T-helper 17 cell (primary cell): ENCODE measurements around the gene BCAP31. TPM values are rescaled to one million over a fixed set of nuclear protein-coding genes. Genes with fewer than 3 reads are reported as not detected.
"Not testable (repeated sequence)": the region's sequence is repeated elsewhere in the genome, so short reads cannot be mapped to it uniquely, and the experiment has no call there.

Source experiments
- ATAC-seq: fragments of 150-1000 bp; cut with Tn5 transposase; 2 replicates; pipeline ENCODE4 v1.10.0; 2021; ENCODE audit warnings: mild to moderate bottlenecking, moderate library complexity
- DNase-seq, 3 donors: peaks; one replicate each; pipeline versions ENCODE4 v3.0.0 to v3.0.0-alpha.2; 2020 to 2021
- H3K9me3 ChIP-seq: one replicate; pipeline ENCODE4 v1.7.0; 2013; ENCODE audit warnings: low read length, mild to moderate bottlenecking; ENCODE audit not compliant: control insufficient read depth, poor library complexity, severe bottlenecking
- H3K27ac Mint-ChIP-seq: one replicate; pipeline ENCODE4 v1.8.0; 2022; ENCODE audit warnings: mild to moderate bottlenecking, moderate library complexity, mixed read lengths
- H3K27me3 Mint-ChIP-seq: one replicate; pipeline ENCODE4 v1.8.0; 2022; ENCODE audit warnings: mixed read lengths
- H3K36me3 Mint-ChIP-seq: one replicate; pipeline ENCODE4 v1.8.0; 2022; ENCODE audit warnings: low read depth, mixed read lengths
- H3K4me1 Mint-ChIP-seq: one replicate; pipeline ENCODE4 v1.8.0; 2022; ENCODE audit warnings: mild to moderate bottlenecking, mixed read lengths
- H3K4me3 Mint-ChIP-seq: one replicate; pipeline ENCODE4 v1.8.0; 2022; ENCODE audit warnings: mild to moderate bottlenecking, moderate library complexity, mixed read lengths
- total RNA-seq, 4 donors: library from RNA in 2 of 4; stranded (reverse) in 2 of 4; gene quantifications; one replicate each; pipeline ENCODE4 v1.2.3 and lab custom pipeline; 2022 to 2026

Gene BCAP31
- total RNA-seq, 2 donors from 2014 or later = 101 TPM

DNA sequence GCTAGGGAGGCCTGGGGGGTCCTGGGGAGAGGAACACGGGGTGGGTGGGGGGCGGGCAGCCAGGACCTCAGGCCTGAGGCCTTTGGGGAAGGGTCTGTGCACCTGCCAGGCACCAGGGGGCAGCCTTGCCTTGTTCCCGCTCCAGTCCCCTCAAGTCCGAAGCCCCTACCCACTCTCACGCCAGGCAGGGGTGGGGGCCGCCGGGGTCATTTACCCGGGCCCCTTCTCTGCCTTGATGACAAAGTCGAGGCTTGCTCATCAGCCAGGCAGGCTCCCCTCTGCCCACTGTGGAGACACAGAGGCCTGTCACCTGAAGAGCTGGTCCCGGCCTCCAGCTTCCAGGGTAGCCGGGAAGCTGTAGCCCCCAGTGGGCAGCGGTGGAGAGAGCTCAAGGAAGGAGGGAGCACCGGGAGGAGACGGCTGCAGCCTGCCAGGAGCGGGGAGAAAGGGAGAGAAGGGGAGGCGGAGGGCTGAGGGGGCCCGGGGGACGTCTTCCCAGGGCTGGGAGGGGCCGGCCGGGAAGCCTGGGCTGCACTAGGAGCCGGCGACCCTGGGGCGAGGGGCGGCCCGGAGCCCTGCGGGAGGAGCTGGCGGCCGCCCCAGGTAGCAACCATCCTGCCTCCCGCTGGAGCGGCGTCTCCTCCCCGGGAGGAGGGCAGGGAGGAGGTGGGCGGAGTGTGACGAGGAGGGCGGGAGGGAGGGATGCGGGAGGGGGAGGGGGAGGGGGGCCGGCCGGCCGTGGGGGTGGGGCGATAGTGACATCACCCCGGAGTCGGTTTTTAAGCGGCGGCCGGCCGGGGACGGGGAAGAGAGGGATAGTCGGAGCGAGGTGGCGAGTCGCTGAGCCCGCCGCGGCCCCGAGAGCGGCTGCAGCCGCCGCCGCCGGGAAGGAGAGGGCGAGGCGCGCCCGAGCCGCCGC is 36.8 kb downstream of the BCAP31 start, which contains the start of gene SLC6A8:
TSS of gene SLC6A8 (plus strand) at position 806 of the 919 bp plus-strand sequence. CDS start 649 bp downstream, outside the sequence.
- Mint-ChIP-seq H3K4me1 (peaks cover 2% of the 10 kb centered on the region), H3K27ac (no peak within 1 kb of the TSS), H3K36me3 (no peaks in the 10 kb centered on the region), H3K4me3 (peak within 1 kb of the TSS; percentile 81), H3K27me3 (no peaks in the 10 kb centered on the region)
- DNase-seq = peak in 2 of 3 donors; percentile 18 to 29
- no peaks in the 10 kb centered on the region for H3K9me3 ChIP-seq
- ATAC-seq = peak; percentile 44

DNA sequence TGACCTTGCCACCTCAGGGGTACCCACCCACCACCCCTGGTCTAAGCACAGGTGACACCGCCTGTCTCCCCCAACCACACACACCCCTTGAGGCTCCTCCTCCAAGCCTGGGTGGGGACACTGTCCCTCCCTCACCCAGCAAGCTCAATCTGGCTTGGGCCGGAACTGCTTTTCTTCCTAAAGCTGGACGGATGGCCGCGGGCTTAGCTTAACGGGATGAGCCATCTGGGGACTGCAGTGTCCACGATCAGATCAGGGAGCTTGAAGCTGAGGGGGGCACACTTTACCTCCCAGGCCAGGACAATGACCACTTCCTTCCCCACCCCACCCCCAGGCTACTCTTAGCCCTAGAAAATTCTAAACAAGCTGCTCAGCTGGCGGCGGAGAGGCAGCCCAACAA is 37.5 kb downstream of the BCAP31 start:
- no peaks in the 10 kb centered on the region for H3K27me3 Mint-ChIP-seq
- no peak for DNase-seq
- H3K4me3 Mint-ChIP-seq = peak overlapping the region; percentile 81
- no peaks in the 10 kb centered on the region for H3K9me3 ChIP-seq
- H3K36me3 Mint-ChIP-seq = no peaks in the 10 kb centered on the region
- no peak overlapping the region for H3K27ac Mint-ChIP-seq
- no peaks in the 10 kb centered on the region for H3K4me1 Mint-ChIP-seq
- ATAC-seq = no peak

DNA sequence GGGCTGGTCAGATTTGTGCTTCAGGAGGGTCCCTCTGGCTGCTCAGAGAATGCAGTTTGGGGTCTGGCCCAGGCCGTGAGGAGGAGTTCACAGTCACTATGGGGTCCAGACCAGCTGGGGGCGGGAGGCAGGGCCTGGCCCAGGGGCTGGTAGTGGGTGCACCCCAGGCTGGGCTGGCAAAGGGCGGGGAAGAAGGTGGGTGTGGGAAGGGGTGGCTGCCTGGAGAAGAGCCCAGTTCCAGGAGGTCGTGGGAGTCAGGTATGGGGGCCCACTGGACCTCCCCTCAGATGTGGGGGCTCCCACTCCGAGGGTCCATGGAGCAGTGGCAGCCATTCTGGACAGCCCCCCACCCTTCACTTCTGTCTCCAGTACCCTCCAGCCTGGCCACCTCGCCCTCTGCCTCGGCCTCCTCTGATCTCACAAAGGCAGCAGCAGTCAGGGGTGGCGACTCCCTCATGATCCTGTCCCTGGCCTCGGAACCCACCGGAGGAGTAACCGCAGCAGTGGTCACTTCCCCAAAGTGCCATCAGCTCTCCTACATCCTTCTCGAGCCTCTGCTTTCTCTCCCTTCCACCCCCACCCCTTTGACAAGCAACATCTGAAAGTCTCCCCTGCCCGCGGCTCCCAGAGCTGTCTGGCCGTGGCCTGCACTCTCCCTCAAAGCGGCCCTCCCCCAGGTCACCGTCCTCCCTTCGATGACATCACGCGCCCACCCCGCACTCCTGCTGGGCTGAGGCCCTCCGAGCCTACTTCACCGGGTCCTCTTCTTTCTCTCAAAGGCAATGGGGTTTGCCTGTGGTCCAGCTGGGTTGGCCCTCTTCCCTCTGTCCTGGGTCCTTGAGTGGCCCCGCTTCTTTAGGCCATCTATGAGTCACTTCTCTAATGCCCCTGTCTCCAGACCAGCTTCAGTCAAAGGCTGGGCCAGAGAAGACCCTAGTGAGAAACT is 38.2 kb downstream of the BCAP31 start:
- Mint-ChIP-seq H3K27ac (no peak overlapping the region), H3K4me1 (no peaks in the 10 kb centered on the region), H3K4me3 (no peak overlapping the region), H3K36me3 (no peaks in the 10 kb centered on the region), H3K27me3 (no peaks in the 10 kb centered on the region)
- ATAC-seq (no peak), DNase-seq (no peak)
- no peaks in the 10 kb centered on the region for H3K9me3 ChIP-seq

DNA sequence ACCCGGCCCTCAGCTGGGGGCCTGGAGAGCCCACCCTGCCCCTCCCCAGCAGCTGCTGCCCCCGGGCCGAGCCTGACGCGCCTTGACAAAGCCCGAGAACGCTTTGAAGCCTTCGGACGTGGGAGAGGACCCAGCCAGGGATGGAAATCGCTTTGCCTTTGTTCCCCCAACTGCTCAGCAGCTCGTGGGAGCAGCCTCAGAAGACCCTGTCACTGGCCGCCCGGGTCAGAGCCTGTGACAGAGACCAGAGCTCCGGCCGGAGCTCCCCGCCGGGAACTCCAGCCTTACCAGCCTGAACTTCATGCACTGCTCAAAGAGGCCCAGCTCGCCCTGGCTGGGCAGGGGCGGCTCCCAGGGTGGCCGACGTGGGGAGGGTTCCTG is 39.0 kb downstream of the BCAP31 start:
- H3K4me3 Mint-ChIP-seq = no peak overlapping the region
- H3K36me3 Mint-ChIP-seq = no peaks in the 10 kb centered on the region
- peaks cover 2% of the 10 kb centered on the region for H3K27me3 Mint-ChIP-seq
- no peaks in the 10 kb centered on the region for H3K4me1 Mint-ChIP-seq
- no peak overlapping the region for H3K27ac Mint-ChIP-seq
- no peak for DNase-seq
- no peak for ATAC-seq
- H3K9me3 ChIP-seq = no peaks in the 10 kb centered on the region

DNA sequence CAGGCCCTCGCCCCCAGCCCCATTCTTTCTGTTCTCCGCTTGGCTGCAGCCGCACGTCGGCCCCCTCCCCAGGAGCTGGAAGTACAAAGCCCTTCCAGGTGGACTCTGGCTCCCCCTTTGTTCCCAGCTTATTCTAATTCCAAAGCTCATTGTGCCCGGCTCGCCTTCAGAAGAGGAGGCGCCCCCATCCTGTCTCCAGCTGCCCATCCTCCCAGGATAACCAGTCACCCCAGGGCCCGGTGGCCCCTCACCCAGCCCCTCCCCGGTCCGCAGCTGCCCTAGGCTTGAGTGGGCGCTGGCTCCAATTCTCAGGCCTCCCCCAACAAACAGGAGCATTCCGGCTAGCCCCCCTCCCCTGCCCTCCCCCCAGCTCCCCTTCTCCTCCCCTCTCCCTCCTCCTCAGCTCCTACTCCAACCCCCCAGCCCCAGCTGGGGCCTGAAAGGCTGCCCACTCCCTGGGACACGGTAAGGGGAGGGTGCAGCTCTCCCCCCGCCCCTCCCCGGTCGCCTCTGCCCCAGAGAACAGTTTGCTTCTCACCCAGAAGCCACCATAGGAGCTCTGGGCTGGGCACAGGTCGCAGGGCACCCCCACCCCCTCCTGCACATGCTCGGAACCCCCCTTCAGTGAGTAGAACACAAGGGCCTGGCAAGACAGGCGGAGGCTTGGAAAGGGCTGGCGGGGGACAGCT is 39.6 kb downstream of the BCAP31 start:
- peaks cover 5% of the 10 kb centered on the region for H3K27me3 Mint-ChIP-seq
- H3K4me1 Mint-ChIP-seq = no peaks in the 10 kb centered on the region
- no peak overlapping the region for H3K27ac Mint-ChIP-seq
- H3K9me3 ChIP-seq = no peaks in the 10 kb centered on the region
- no peaks in the 10 kb centered on the region for H3K36me3 Mint-ChIP-seq
- ATAC-seq (no peak), DNase-seq (no peak)
- no peak overlapping the region for H3K4me3 Mint-ChIP-seq

DNA sequence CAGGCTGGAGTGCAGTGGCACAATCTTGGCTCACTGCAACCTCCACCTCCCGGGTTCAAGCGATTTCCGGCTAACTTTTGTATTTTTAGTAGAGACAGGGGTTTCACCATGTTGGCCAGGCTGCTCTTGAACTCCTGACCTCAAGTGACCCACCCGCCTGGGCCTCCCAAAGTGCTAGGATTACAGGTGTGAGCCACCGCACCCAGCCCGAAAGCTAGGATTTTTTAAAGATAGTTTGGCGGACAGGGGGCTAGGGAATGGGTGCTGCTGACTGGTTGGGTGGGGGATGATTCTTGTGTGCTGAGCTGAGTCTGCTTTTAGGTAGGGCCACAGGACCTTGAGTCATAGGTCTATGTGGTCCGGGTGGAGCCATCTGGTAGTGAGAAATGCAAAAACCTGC is 40.7 kb downstream of the BCAP31 start:
- H3K4me1 Mint-ChIP-seq, H3K27me3 Mint-ChIP-seq, H3K36me3 Mint-ChIP-seq, ATAC-seq, H3K4me3 Mint-ChIP-seq, DNase-seq, H3K27ac Mint-ChIP-seq, H3K9me3 ChIP-seq: not testable (repeated sequence)

DNA sequence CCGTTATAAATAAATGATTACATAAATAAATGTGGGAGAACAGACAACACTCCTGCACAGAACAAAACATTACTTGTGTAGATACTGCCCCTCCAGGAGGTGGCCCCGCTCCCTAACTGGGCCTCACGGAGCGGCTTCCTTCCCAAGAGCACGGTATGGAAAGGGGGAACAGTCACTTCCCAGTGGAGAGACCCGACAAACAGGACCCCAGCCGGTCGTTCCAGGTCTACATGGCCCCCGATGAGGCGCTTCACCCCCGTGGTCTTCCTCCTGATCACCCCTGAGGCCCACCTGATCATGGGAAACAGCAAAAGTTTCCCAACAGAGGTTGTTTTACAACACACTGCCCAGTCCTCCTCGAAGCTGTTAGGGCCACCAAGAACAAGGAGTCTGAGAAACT is 43.0 kb downstream of the BCAP31 start:
- Mint-ChIP-seq H3K4me3 (no peak overlapping the region), H3K36me3 (no peaks in the 10 kb centered on the region), H3K4me1 (no peaks in the 10 kb centered on the region), H3K27me3 (peaks cover 5% of the 10 kb centered on the region), H3K27ac (no peak overlapping the region)
- H3K9me3 ChIP-seq = no peaks in the 10 kb centered on the region
- ATAC-seq (no peak), DNase-seq (no peak)

DNA sequence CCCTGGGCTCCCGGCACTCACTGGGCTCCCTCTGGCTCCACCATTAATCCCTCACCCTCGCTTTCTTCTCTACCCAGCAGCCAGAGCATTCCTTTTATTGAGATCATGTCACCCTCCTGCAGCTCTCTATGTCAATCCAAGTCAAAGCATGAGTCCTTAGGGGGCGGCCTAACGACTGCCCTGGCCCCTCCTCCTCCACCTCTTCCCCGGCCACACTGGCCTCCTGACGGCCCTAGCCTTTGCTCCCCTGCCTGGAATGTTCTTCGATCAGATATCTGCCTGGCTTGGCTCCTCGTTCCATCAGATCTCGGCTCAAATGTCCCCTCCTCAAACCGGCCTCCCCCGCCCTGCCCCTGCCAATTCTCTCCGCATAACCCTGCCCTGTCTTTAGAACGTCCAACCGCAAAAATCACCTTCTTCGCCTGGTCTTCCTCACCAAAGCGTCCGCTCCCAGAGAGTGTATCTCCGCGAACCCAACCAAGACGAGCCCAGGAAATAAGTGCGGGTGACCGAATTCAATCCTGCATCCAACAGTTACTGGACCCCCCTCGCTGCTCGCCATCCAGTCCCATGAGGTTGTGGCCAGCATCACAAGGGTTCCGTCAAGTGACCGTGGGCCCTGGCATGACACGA is 49.9 kb downstream of the BCAP31 start:
- ATAC-seq (no peak), DNase-seq (no peak)
- no peak overlapping the region for H3K27ac Mint-ChIP-seq
- H3K36me3 Mint-ChIP-seq = peaks cover 2% of the 10 kb centered on the region
- H3K4me3 Mint-ChIP-seq = peak overlapping the region; percentile 74
- H3K27me3 Mint-ChIP-seq = peaks cover 19% of the 10 kb centered on the region
- no peaks in the 10 kb centered on the region for H3K9me3 ChIP-seq
- H3K4me1 Mint-ChIP-seq = peaks cover 7% of the 10 kb centered on the region

DNA sequence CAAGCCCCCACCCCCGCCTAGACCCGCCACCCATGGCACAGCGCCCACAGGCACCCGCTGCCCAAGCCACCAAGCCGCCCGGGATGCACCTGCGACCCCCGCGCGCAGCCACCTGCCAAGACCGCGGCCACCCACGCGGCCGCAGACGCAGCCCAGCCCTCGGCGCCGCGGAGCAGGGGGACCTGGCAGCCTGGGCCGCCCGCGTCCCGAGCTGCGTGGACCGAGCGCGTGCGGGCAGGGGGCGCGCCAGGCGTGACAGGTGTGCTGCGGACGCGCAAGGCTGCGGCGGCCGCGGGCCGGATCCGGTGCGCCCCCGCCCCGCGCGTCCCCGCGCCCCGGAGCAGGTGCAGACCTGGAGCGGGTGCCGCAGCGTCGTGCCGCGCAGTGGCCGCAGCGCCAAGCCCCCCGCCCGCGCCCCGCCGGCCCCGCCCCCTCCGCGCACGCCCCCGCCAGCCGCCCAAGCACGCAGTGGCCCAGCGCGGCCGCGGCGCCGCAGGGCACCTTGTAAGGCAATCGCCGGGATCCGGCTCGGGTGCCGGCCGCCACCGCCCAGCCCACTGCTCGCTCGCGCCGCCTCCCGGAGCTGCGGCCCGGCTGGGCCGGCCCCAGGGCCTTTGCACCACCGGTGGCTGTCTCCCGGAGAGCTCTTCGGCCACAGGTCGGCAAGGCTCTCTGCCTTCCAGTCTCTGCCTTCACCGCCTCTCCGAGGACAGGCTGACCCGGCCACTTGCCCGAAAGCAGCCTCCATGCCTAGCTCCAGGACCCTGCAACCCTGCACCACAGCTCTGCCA is 50.6 kb downstream of the BCAP31 start, which contains the start of gene PNCK:
TSS of gene PNCK (minus strand) at position 386 of the 791 bp plus-strand sequence. CDS start 737 bp downstream, outside the sequence.
- Mint-ChIP-seq H3K4me1 (peaks cover 7% of the 10 kb centered on the region), H3K27me3 (peaks cover 19% of the 10 kb centered on the region), H3K4me3 (peak within 1 kb of the TSS; percentile 74), H3K36me3 (peaks cover 2% of the 10 kb centered on the region), H3K27ac (no peak within 1 kb of the TSS)
- no peak for ATAC-seq
- DNase-seq = no peak
- H3K9me3 ChIP-seq = no peaks in the 10 kb centered on the region

DNA sequence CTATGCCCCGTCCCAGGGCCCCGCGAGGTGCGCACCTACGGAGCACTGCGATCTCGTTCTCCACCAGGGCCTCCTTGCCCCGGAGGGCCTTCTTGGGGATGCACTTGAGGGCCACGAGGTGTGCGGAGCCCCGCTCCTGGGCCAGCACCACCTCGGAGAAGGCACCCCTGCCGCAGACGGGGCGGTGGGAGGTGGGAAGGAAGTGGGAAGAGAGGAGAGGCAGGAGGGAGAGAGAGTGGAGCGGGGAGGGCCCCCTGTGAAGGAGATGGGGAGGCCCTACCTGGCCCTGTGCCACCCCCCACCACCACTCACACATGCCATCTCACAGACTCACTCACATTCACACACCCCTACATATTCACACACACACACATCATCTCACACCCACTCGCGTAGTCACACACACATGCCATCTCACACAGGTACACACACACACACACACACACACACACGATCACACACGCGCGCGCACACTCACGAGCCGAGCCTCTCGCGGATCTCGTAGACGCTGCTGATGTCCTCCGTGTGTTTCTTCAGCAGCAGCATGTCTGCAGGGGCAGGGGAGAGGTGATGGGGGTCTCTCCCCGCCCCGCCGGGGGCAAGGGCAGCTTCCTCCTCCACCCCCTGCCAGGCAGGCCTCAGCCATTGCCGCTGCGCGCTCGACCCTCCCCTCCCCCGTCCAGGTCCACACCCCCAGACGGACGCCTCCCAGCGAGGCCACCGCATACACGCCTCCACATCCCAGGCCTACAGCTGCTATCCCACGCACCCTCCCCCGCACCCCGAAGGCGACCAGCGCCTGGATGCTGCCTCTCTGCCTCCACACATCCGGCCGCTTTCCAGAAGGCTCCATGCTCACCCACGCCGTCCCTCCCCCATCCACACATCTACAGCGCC is 51.4 kb downstream of the BCAP31 start:
- Mint-ChIP-seq H3K27me3 (peaks cover 23% of the 10 kb centered on the region), H3K36me3 (peaks cover 2% of the 10 kb centered on the region), H3K4me1 (peaks cover 12% of the 10 kb centered on the region), H3K4me3 (peak overlapping the region; percentile 73), H3K27ac (no peak overlapping the region)
- DNase-seq (no peak), ATAC-seq (no peak)
- H3K9me3 ChIP-seq = no peaks in the 10 kb centered on the region
